Stimulated activated CD8-positive, alpha-beta memory T cell treated with anti-CD3 and anti-CD28 coated beads, Interleukin-4, amount 100 ng/mL, for 24 hours (primary cell): ENCODE results near the gene BRS3.

Source experiments
- DNase-seq: peaks from one replicate; pipeline ENCODE4 v3.0.0-alpha.2; 2020; ENCODE audit warnings: low read depth

The BRS3 gene

DNA sequence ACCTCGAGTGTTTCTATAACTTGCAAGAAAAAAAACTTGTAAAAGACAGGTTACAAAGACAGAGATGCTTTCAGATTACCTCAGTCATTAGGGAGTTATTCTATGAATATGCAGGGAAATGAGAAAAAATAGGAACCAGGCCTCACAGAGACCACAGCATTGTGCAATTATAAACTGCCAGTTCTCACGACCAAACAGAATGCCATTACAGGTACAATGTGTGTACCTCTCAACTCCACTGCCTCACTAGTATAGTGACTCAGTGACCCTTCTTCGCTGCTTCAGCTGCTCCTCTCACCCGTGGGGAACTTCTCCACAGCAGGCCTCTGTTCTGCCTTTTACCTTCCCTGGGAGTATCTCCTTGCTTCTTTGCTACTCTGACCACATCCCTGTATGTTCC lies 7.3 kb downstream of the BRS3 start:
- DNase-seq: no peak

DNA sequence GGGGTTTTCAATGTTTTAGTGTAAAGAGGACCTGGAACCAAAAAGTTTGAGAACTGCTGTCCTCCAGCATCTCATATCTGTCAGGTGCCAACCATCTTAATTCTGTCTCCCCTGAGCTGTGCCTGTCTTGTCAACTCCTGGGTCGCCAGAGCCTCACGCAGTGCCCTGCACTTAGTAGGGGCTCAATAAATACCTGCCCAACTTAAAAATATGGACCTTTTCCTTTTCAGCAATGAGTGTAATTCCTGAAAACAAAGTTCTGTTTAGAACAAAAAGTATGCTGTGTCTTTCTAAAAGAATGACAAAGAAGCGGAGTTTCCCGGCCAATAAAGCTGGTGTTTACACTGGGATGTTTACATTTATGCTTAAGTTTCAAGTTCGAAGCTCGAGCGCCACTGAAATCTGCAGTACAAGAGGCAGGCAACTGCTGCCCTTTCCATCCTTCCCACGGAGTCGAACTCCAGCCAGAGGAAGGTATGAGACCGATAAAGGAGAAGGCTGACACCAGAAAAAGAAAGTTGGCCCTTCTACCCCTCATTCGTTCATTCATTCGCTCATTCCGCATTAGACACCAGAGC lies 8.5 kb downstream of the BRS3 start:
- no peak for DNase-seq

DNA sequence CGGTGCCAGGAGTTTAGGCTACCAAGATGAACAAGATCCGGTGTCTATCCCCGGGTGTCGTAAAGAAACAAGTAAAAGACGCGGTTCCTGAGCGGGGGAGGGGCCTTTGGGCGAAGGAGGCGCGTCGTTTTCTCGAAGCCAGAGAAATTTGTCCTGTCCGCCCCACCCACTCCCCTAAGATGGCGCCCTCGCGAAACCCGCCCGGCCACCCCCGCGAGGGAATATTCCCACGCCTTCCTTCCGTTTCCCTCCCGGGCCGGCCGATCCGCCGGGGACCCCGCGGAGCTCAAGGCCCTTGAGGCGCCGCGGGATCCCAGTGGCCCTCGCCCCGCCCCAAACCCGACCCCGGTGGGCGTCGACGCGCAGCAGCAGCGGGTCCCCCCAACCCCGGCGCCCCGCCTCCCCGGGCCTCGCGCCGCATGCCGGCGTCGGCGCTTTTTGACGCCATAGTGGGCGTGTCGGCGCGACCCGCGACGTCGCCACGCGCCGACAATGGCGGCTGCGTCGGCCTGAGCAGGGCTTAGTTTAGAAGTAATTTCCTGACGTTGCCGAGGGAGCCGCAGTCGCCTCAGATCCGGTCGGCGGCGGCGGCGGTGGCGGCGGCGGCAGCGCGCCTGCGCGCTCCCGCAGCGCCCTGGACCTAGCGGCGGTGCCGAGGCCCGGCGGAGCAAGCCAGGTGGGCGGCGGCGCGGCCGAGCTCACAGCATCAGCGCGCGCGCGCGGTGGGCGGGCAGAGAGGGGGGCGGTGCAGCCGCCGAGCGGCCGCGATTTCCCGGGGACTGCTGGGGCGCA lies 9.2 kb downstream of the BRS3 start:
- peak; percentile 72 for DNase-seq

DNA sequence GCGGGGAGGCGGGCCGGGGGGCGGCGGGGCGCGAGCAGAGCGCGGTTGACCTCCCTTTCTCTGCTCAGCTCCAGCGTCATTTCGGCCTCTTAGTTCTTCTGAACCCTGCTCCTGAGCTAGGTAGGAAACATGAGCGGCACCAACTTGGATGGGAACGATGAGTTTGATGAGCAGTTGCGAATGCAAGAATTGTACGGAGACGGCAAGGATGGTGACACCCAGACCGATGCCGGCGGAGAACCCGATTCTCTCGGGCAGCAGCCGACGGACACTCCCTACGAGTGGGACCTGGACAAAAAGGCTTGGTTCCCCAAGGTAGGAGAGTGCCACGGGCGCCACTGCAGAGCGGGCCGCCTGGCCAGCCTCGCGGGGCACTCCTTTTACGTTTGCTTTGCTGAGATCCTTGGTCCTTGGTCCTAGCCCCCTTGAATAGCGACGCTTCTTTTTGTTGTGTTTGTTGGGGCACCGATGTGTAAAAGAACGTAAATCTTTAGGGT lies 9.9 kb downstream of the BRS3 start, which contains the start of gene HTATSF1:
HTATSF1 (plus strand) TSS at position 37 of the 497 bp plus-strand sequence; CDS start at position 130, 93 bp downstream.
- DNase-seq: no peak

DNA sequence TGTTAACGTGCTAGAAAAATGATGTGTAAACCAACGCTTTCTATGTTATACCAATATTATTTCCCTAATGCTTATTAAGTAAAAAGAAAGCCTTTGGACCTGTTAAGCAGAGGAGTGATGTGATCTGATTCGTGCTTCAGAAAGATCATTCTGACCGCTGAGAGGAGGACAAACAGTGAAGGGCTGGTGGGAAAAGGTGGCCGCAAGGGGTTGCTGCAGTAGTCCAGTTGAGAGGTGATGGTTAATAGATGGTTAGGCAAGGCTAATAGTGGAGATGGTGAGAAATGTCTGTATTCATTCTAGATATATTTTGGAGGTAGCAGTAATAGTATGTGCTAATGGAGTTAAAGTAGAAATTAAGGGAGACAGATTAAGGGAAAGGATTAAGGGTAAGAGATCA lies 31.3 kb downstream of the BRS3 start:
- DNase-seq: no peak

DNA sequence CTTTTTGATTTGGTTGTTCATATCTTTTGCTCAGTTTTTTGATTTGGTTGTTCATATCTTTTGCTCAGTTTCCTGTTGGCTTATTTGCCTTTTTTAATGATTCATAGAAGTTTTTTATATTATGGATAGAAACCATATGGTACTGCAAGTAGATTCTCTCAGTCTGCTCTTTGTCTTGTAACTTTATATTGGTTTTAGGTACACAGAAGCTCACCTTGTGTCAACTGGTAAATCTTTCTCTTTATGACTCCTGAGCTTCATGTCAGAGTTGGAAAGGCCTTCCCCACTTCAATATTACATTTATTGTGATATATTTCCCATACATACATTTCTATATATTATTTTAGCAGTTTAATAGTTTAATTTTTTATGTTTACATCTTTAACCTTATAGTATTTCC lies 36.0 kb downstream of the BRS3 start:
- no peak for DNase-seq

DNA sequence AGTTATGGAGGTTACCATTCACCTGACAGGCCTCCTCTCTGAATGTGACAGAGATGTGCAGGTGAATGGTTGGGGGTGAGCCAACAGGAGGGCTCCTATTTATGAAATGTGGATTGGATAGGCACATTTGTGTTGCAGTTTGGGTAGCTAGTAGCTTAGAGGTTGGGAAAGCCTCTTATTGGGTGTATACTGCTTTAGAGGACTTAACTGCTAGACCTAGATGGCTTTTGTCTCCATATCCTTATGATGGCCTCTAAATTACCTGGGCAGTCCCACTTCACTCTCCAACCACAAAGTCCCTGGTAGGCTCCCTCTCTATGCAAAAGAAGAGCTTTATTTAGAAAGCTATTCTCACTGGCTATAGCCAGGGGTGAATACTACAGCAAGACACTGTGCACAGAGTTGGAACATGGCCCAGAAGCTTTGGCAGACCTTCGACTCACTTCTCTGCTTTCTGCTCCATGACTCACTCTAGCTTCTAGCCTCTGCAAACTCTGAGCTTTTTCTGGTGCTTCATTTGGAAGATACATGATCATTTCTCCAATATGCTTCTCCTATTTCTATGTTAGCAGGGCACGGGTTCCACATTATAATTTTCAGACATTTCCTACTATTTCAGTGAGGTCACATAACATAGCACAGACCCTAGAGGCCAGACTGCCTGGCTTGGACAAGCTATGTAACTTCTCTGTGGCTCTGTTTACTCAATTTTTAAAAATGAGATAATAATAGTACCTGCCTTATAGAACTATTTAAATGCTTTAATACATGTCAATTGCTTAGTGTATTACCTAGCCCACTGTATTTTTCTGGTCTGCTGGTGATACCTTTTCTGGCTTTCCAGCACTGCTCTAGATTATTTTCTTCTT lies 38.2 kb downstream of the BRS3 start:
- DNase-seq: no peak

DNA sequence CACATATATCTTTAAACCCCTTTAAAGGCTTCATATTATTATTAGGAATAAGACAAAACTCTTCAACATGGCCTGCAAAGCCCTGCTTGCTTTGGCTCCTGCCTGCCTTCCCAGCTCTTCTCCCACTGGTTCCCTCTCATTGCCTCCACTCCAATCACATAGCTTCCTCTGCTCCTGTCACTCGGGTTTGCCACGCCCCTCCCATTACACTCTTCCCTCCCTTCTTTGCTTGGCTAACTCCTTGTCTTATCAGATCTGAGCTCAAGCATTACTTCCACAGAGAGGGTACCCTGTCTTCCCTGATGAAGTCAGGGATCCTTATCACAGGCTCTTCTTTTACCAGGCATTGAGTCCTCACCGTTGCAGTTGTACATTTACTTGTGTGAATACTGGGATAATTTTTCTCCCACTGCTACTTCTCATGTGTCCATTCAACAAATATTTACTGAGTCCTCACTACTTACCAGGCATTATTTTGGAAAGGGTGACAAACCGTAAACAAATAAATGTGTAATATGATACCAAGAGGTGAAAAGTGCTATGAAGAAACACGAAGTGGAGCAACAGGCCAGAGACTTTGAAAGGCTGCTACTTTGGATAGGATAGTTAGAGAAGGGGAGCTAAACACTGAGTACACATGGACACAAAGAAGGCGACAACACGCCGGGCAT lies 41.0 kb downstream of the BRS3 start:
- no peak for DNase-seq

DNA sequence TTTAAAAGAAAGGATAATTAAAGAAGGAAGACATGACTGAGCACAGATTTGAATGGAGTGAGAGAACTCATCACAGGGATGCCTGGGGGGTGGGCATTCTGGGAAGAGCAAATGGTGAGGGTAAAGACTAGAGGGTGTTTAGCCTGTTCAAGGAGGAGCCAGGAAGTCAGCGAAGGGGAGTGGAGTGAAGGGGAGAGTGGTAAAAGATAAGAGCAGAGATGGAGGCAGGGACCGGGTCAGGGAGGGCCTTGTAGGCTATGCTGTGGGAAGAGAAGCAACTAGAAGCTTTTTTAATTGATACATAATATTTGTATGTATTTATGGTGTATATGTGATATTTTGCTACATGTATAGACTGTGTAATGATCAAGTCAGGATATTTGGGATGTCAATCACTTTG lies 42.0 kb downstream of the BRS3 start:
- no peak for DNase-seq

DNA sequence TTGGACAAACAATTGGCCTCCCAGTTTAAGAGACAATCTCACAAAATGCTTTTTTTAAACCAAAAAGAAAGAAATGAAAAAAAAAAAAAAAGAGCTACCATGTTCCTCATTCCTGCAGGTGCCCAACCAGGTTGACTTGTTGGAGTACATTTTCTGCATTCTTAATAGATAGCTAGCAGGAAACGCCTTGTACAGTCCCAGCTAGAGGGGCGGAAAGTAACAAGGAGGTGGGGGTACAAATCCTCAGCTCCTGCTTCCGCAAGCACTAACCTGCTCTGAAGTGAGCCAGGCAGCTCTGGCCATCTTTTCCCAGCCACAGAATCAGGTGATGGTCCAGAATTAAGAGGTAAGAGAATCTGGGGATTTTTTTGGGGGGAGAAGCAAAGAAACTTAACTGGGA lies 44.2 kb downstream of the BRS3 start, which contains the start of gene VGLL1:
VGLL1 (plus strand) TSS at position 265 of the 400 bp plus-strand sequence. CDS start 3,806 bp downstream, outside the sequence.
- DNase-seq: no peak

DNA sequence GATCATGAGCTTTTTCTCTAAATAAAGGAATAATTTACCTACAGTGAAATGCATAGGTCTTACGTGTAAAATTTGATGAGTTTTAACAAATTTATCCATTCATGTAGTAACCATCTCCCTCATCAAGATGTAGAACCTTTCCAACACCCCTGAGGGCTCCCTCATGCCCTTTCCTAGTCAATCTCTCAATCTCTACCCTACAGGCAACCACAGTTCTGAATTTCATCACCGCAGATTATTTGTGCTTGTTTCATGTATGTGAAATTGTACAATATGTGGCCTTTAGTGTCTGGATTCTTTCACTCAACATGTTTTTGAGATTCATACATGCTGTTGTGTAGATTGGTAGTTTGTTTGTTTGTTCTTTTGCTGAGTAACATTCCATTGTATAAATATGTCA lies 46.4 kb downstream of the BRS3 start:
- no peak for DNase-seq

DNA sequence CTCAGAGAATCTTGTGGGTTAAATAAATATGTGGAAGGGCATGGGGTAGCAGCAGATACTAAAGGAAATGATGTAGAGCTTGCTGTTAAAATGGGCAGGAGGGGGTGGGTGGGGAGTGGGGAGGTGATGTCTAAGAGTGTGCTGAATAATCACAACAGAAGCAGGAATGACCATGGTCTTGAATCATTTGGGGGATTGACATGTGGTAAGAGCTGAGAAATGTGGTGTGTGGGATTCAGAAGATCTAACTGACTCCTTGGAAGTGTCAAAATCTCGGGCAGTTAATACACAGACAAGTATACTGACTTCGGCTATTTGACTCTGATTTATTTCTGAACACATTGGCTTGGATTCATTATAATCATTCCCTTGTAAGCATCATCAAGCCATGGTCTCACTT lies 51.1 kb downstream of the BRS3 start:
- DNase-seq: no peak

DNA sequence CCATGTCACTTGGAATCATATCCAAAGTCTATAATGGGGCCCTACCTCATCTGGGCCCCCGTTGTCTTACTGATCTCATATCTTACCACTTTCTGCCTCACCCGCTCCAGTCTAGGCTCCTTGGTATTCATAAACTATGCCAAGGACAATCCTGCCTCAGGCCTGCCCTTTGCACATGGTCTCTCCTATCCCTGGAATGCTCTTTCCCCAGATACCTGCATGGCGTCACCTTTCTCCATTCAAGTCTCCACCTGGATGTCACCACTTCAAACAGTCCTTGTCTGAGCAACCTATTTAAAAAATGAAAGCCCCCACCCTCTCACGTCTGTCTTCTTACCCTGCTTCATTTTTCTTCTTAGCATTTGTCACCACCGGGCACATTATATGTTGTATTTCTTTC lies 52.5 kb downstream of the BRS3 start:
- DNase-seq: no peak

DNA sequence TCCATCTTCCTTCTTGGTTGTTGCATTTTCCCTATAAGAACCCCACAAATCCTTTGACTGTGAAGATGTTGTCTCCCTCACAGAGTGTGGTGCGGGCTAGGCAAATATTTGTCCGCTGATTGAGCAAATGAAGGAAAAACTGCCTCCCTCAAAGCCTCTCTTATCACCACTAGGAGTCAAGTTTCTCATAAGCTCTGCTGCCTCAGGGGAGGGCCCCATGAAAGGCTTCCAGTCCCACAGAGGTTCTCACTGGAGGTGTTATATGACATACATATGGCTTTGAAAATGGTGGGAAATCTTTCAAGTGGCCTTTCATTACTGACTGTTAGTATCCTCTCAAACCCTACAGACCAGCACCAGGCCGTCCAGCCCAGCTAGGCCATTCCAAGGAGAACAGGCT lies 53.5 kb downstream of the BRS3 start:
- no peak for DNase-seq

DNA sequence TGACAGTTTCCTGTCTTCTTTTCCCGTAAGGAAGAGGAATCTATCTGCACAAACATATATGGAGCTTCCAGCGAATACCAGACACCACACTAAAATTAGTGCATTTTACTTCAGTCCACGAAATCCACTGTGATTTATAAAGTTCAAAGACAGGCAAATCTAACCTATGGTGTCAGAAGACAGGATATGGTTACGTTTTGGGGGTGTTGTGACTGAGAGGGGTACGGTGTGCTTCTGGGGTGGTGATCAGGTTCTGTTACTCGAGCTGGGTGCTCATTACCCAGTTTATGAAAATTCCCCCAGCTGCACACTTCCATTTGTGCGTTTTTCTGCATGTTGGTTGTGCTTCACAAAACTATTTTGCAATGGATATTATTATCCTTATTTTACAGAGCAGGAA lies 54.5 kb downstream of the BRS3 start:
- no peak for DNase-seq
